ENCODE measurements around the gene IGSF11. TPM values are rescaled to one million over a fixed set of nuclear protein-coding genes. Genes with fewer than 3 reads are reported as not detected.

Gene IGSF11
- total and polyA plus RNA-seq, 9 donors: 0.82 to 3.8 (median 1.9) TPM

- no peaks in the 10 kb centered on the region for H3K36me3 ChIP-seq (ENCODE audit: control insufficient read depth, insufficient read depth, low read length)
- no peak overlapping the region for H3K27ac ChIP-seq (ENCODE audit: low read length)
- no peak overlapping the region for H3K4me3 ChIP-seq (ENCODE audit: low read length)
- H3K27me3 ChIP-seq (ENCODE audit: control insufficient read depth, insufficient read depth, low read length): no peaks in the 10 kb centered on the region
- DNase-seq: no peak
- WGBS (ENCODE audit: insufficient coverage): no CpG with 5 or more reads among the region's 3 CpGs
- no peaks in the 10 kb centered on the region for H3K4me1 ChIP-seq (ENCODE audit: control insufficient read depth, insufficient read depth, low read length)
- no peaks in the 10 kb centered on the region for H3K9me3 ChIP-seq (replicated peaks; ENCODE audit: control insufficient read depth, low read depth, low read length)
Measured at GRCh38 chr3:118941236-118941635, 93.4 kb downstream of the IGSF11 start.

- no peaks in the 10 kb centered on the region for H3K4me1 ChIP-seq (ENCODE audit: control insufficient read depth, insufficient read depth, low read length)
- WGBS (ENCODE audit: insufficient coverage): 68% methylated on average over 2 of the region's 5 CpGs
- H3K27ac ChIP-seq (ENCODE audit: low read length): no peak overlapping the region
- DNase-seq: no peak
- no peaks in the 10 kb centered on the region for H3K9me3 ChIP-seq (replicated peaks; ENCODE audit: control insufficient read depth, low read depth, low read length)
- H3K27me3 ChIP-seq (ENCODE audit: control insufficient read depth, insufficient read depth, low read length): no peaks in the 10 kb centered on the region
- no peaks in the 10 kb centered on the region for H3K36me3 ChIP-seq (ENCODE audit: control insufficient read depth, insufficient read depth, low read length)
- no peak overlapping the region for H3K4me3 ChIP-seq (ENCODE audit: low read length)
Measured at GRCh38 chr3:118938183-118938961, 96.3 kb downstream of the IGSF11 start.

GRCh38 chr3:118936811-118937210, 97.8 kb downstream of the IGSF11 start:
- Histone ChIP-seq H3K27ac (ENCODE audit: low read length) (no peak overlapping the region), H3K4me3 (ENCODE audit: low read length) (no peak overlapping the region), H3K9me3 (replicated peaks; ENCODE audit: control insufficient read depth, low read depth, low read length) (no peaks in the 10 kb centered on the region), H3K4me1 (ENCODE audit: control insufficient read depth, insufficient read depth, low read length) (no peaks in the 10 kb centered on the region), H3K27me3 (ENCODE audit: control insufficient read depth, insufficient read depth, low read length) (no peaks in the 10 kb centered on the region), H3K36me3 (ENCODE audit: control insufficient read depth, insufficient read depth, low read length) (no peaks in the 10 kb centered on the region)
- 0% methylated on average over 1 of the region's 1 CpG for WGBS (ENCODE audit: insufficient coverage)
- no peak for DNase-seq

- H3K9me3 ChIP-seq (replicated peaks; ENCODE audit: control insufficient read depth, low read depth, low read length): no peaks in the 10 kb centered on the region
- no peak overlapping the region for H3K4me3 ChIP-seq (ENCODE audit: low read length)
- no peaks in the 10 kb centered on the region for H3K27me3 ChIP-seq (ENCODE audit: control insufficient read depth, insufficient read depth, low read length)
- H3K36me3 ChIP-seq (ENCODE audit: control insufficient read depth, insufficient read depth, low read length): no peaks in the 10 kb centered on the region
- no CpG with 5 or more reads among the region's 5 CpGs for WGBS (ENCODE audit: insufficient coverage)
- H3K4me1 ChIP-seq (ENCODE audit: control insufficient read depth, insufficient read depth, low read length): no peaks in the 10 kb centered on the region
- no peak overlapping the region for H3K27ac ChIP-seq (ENCODE audit: low read length)
- no peak for DNase-seq
Measured at GRCh38 chr3:118932822-118933558, 101.7 kb downstream of the IGSF11 start.

- Histone ChIP-seq H3K36me3 (ENCODE audit: control insufficient read depth, insufficient read depth, low read length) (no peaks in the 10 kb centered on the region), H3K27ac (ENCODE audit: low read length) (no peak overlapping the region), H3K4me1 (ENCODE audit: control insufficient read depth, insufficient read depth, low read length) (no peaks in the 10 kb centered on the region), H3K27me3 (ENCODE audit: control insufficient read depth, insufficient read depth, low read length) (no peaks in the 10 kb centered on the region), H3K9me3 (replicated peaks; ENCODE audit: control insufficient read depth, low read depth, low read length) (no peaks in the 10 kb centered on the region), H3K4me3 (ENCODE audit: low read length) (no peak overlapping the region)
- DNase-seq: no peak
- WGBS (ENCODE audit: insufficient coverage): no CpG with 5 or more reads among the region's 2 CpGs
Measured at GRCh38 chr3:118931996-118932395, 102.7 kb downstream of the IGSF11 start.

- no CpG with 5 or more reads among the region's 6 CpGs for WGBS (ENCODE audit: insufficient coverage)
Measured at GRCh38 chr3:118927449-118927848, 107.2 kb downstream of the IGSF11 start.

GRCh38 chr3:118912188-118912587, 122.5 kb downstream of the IGSF11 start:
- WGBS (ENCODE audit: insufficient coverage): 0% methylated on average over 1 of the region's 3 CpGs
- no peak overlapping the region for H3K27ac ChIP-seq (ENCODE audit: low read length)

More at GRCh38 chr3:118927449-118927848, 107.2 kb downstream of the IGSF11 start:
- no peaks in the 10 kb centered on the region for H3K27me3 ChIP-seq (ENCODE audit: control insufficient read depth, insufficient read depth, low read length)
- no peaks in the 10 kb centered on the region for H3K4me1 ChIP-seq (ENCODE audit: control insufficient read depth, insufficient read depth, low read length)
- no peak for DNase-seq
- H3K4me3 ChIP-seq (ENCODE audit: low read length): no peak overlapping the region
- H3K36me3 ChIP-seq (ENCODE audit: control insufficient read depth, insufficient read depth, low read length): no peaks in the 10 kb centered on the region
- H3K9me3 ChIP-seq (replicated peaks; ENCODE audit: control insufficient read depth, low read depth, low read length): no peaks in the 10 kb centered on the region
- H3K27ac ChIP-seq (ENCODE audit: low read length): no peak overlapping the region

GRCh38 chr3:118910332-118910731, 124.3 kb downstream of the IGSF11 start:
- Histone ChIP-seq H3K27ac (ENCODE audit: low read length) (no peak overlapping the region), H3K36me3 (ENCODE audit: control insufficient read depth, insufficient read depth, low read length) (no peaks in the 10 kb centered on the region), H3K27me3 (ENCODE audit: control insufficient read depth, insufficient read depth, low read length) (no peaks in the 10 kb centered on the region), H3K4me3 (ENCODE audit: low read length) (no peak overlapping the region), H3K4me1 (ENCODE audit: control insufficient read depth, insufficient read depth, low read length) (no peaks in the 10 kb centered on the region), H3K9me3 (replicated peaks; ENCODE audit: control insufficient read depth, low read depth, low read length) (no peaks in the 10 kb centered on the region)
- WGBS (ENCODE audit: insufficient coverage): 39% methylated on average over 1 of the region's 3 CpGs
- no peak for DNase-seq

More at GRCh38 chr3:118912188-118912587, 122.5 kb downstream of the IGSF11 start:
- H3K9me3 ChIP-seq (replicated peaks; ENCODE audit: control insufficient read depth, low read depth, low read length): no peaks in the 10 kb centered on the region
- no peak overlapping the region for H3K4me3 ChIP-seq (ENCODE audit: low read length)
- no peak for DNase-seq
- no peaks in the 10 kb centered on the region for H3K27me3 ChIP-seq (ENCODE audit: control insufficient read depth, insufficient read depth, low read length)
- no peaks in the 10 kb centered on the region for H3K36me3 ChIP-seq (ENCODE audit: control insufficient read depth, insufficient read depth, low read length)
- no peaks in the 10 kb centered on the region for H3K4me1 ChIP-seq (ENCODE audit: control insufficient read depth, insufficient read depth, low read length)

- DNase-seq: no peak
- H3K36me3 ChIP-seq (ENCODE audit: control insufficient read depth, insufficient read depth, low read length): no peaks in the 10 kb centered on the region
Measured at GRCh38 chr3:118909763-118910162, 124.9 kb downstream of the IGSF11 start.

GRCh38 chr3:118907909-118908308, 126.7 kb downstream of the IGSF11 start:
- Histone ChIP-seq H3K4me1 (ENCODE audit: control insufficient read depth, insufficient read depth, low read length) (no peaks in the 10 kb centered on the region), H3K27ac (ENCODE audit: low read length) (no peak overlapping the region), H3K4me3 (ENCODE audit: low read length) (no peak overlapping the region), H3K36me3 (ENCODE audit: control insufficient read depth, insufficient read depth, low read length) (no peaks in the 10 kb centered on the region), H3K9me3 (replicated peaks; ENCODE audit: control insufficient read depth, low read depth, low read length) (no peaks in the 10 kb centered on the region), H3K27me3 (ENCODE audit: control insufficient read depth, insufficient read depth, low read length) (no peaks in the 10 kb centered on the region)
- DNase-seq: no peak
- WGBS (ENCODE audit: insufficient coverage): no CpG with 5 or more reads among the region's 2 CpGs

More at GRCh38 chr3:118909763-118910162, 124.9 kb downstream of the IGSF11 start:
- Histone ChIP-seq H3K4me1 (ENCODE audit: control insufficient read depth, insufficient read depth, low read length) (no peaks in the 10 kb centered on the region), H3K27me3 (ENCODE audit: control insufficient read depth, insufficient read depth, low read length) (no peaks in the 10 kb centered on the region), H3K9me3 (replicated peaks; ENCODE audit: control insufficient read depth, low read depth, low read length) (no peaks in the 10 kb centered on the region), H3K27ac (ENCODE audit: low read length) (no peak overlapping the region), H3K4me3 (ENCODE audit: low read length) (no peak overlapping the region)

Measured in muscle of leg (tissue), 11 donors.